Dermis blood vessel endothelial cell (primary cell): ENCODE measurements around the gene SSR4. TPM values are rescaled to one million over a fixed set of nuclear protein-coding genes. Genes with fewer than 3 reads are reported as not detected.
A peak's percentile ranks its signal among the peaks of the same experiment; 100 is the strongest.

Source experiments
- DNase-seq: peaks from one replicate; pipeline ENCODE4 v3.0.0; 2010
- total RNA-seq: library from RNA; depleted of rRNA; stranded (reverse); fragments of >200 nt; gene quantifications from 2 replicates; pipeline ENCODE4 v1.2.3, GENCODE V29; 2014

Gene SSR4
- total RNA-seq, 1 donor from 2014 or later, result 143 TPM

- peak; percentile 15 for DNase-seq
Measured at GRCh38 chrX:153782313-153782712, 12.2 kb upstream of the SSR4 start.

GRCh38 chrX:153782871-153783270 is 11.6 kb upstream of the SSR4 start:
- DNase-seq, result no peak

DNA sequence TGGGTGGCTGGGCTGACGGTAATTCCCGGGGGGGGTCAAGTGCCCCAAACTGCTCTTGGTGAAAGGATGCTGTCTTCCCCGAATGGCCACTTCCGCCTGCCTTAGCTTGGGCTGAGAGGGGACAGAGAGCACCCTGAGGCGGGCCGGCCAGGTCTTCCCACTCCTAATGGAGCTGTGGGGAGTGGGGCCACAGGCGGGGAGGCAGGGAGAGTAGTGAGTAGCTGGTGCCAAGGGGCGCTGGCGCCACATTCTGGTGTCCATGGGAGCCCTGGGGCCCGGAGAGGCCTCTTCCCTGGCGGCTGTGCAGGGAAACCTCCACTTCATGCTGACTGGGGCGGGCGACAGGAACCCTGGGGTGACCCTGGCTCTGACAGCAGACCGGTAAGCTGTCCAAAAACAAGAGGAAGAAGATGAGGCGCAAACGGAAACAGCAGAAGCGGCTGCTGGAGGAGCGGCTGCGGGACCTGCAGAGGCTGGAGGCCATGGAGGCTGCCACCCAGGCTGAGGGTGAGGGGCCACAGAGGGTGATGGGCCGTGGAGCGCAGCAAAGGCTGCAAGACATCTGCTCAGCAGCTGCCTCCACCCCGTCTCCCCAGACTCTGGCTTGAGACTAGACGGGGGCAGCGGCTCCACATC is 11.0 kb upstream of the SSR4 start:
- DNase-seq, result no peak

- no peak for DNase-seq
Measured at GRCh38 chrX:153784325-153784967, 10.0 kb upstream of the SSR4 start.

DNA sequence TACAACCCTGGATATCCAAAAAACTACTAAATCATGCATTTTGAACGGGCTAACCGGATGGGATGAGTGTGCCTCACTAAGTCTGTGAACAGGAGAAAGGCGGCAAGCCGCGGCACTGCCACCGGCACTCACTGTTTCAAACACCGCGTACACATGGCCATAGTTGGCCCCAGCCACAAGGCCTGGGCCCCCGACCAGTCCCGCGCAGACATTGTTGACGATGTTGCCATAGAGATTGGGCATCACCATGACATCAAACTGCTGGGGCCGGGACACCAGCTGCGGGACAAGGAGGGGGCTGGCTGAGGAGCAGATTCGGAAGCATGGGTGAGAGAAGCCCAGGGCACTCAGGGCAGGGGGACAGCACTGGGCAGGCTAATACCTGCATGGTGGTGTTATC is 7.8 kb upstream of the SSR4 start:
- DNase-seq, result no peak

DNA sequence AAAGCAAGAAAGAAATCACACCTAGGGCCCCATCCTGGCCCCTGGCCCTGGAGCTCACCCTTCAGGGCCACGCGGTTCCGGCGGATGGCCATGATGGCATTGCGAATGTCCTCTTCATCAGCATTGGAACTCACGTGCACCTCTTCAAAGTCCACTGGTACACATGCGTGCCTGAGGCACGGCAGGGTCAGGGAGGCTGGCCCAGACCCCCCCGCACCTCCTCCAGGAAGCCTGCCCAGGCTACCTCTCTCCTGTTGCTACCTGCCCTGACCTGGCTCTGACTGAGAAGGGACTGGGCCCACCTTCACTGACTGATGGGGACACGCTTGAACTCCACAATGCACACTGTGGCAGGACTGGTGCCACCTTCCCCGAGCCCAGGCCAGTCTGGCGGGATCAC is 4.8 kb upstream of the SSR4 start:
- DNase-seq, result no peak

DNA sequence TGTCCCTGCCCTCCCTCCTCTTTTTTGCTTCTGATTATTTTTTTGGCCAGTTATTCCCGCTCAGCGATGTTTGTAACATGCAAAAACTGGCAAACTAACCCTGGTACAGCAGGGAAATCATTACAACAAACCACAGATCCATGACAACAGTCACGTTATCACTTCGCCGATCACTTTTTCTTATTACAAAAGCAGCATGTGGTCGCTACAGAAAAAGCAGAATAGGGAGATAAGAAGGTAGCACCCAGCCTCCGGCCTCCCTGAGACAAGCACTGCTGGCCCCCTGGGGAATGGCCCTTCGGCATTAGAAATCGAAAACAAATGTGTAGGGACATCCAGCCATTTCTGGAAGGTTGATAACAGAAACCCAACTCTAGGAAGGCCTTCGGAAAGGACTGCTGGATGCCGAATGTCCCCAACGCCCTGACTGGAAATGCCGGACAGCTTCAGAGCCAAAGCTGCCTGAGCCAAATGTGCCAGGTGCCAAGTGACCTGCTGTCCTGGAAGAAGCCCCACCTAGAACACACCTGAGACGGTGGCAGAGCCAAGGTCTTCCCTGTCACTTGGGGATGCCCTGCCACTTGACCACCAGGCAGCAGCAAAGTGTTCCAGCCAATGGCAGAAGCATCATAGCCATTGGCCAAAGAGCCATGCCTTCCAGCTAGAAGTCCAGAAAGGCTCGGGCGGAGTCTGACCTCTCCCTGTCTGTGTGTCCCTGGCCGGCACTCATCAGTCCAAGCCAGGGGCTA is 3.2 kb upstream of the SSR4 start:
- no peak for DNase-seq

GRCh38 chrX:153792368-153792767 is 2.1 kb upstream of the SSR4 start:
- DNase-seq, result no peak

- DNase-seq, result peak; percentile 16
Measured at GRCh38 chrX:153793291-153793690, 1.2 kb upstream of the SSR4 start.

DNA sequence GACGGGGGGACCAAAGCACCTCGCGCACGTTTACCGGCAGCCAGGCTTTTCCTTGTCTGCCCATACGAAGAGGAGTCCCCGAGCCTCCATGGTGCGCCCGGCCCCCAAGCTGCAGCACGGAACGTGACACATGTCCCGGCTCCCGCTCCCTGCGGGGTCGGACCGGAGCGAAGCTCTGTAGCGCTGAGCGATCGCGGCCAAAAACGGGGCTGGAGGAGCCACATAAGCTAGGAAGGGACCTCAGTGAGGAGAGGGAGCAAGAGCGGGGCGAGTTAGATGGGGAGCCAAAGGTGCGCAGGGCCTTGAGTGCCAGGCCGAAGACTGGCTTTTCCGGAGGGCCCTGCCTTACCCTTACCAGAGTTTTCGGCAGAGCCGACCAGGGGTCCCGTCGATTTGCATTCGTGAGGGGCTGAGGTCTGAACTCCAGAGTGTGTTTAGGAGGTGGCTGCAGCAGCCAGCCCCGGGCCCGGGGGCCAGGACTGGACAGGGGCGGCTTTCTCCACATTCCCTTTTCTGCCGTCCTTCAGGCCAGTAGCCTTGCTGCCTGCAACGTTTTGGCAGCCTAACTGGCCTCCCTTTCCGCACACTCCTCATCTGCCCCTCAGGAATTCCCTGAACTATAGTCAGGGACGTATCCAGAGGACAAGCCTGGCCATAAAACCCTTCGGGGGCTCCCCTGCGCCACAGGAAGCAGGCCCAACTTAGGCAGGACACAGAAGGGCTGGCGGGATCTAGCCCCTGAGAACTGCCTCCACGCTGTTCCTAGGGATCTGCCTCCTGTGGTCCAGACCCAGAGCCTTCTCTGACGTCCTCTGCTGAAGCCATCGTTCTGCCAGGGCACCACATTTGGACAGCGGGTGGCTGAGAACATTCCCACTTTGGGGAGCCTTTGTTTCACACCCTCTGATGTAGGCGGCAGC is 689 bp downstream of the SSR4 start:
- peak; percentile 17 for DNase-seq

DNA sequence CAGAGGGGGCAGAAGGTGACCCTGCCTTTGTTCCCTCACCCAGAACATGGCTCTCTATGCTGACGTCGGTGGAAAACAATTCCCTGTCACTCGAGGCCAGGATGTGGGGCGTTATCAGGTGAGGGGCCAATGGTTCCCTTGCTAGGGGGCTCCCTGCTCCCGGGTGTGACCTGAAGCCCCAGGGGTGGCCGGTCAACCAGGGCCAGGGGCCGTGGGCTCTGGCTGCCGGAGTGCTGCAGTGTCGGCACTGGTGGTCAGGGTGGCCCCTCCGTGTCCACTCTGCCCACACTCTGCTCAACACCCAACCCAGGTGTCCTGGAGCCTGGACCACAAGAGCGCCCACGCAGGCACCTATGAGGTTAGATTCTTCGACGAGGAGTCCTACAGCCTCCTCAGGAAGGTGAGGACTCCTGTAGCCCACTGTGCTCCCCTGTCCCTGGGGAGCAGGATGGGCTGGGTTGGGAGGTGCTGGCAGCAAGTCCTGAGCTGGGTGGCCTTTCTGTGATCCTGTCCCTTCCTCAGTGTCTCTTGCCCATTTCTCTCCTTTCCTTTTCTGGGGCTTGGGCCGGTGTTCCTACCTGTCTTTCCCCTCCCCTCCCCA is 3.0 kb downstream of the SSR4 start:
- no peak for DNase-seq

GRCh38 chrX:153799326-153799725 is 4.9 kb downstream of the SSR4 start:
- no peak for DNase-seq

- no peak for DNase-seq
Measured at GRCh38 chrX:153800177-153800722, 5.8 kb downstream of the SSR4 start.

DNA sequence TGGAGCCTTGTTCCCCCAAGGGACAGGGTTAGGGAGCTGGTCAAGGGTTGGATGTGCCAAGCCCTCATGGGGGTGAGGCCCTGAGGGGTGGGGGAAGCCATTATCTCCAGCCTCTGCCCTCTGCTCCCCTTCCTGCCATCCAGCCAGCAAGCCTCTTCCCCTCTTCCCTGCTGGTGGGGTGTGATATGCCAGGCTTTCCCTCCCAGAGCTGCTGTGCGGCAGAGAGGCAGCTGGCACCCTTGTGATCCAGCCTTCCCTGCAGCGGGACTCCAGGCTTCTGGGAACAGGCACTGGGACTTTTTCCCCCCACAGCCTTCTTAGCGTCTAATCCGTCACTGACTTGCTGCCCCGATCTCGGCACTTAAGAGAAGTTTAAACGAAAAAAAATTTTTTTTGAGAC is 6.3 kb downstream of the SSR4 start:
- DNase-seq, result no peak

DNA sequence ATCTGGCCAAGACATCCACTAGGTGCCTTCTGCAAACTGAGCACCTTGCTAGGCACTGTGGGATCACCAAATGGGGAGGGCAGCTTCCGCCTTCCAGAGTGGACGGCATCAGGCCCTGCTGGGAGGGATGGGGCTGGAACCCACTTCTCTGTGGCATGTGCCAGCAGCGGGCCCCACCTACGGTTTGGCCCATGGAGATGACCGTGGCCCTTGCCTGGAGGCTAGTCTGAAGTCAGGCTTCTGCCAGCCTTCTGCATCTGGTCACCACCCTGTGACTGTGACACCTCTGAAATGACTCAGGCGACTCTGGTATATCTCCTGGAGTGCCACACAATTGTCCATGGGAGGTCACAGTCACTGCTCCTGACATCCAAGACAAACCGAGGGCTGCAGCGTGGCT is 7.2 kb downstream of the SSR4 start:
- DNase-seq, result no peak

DNA sequence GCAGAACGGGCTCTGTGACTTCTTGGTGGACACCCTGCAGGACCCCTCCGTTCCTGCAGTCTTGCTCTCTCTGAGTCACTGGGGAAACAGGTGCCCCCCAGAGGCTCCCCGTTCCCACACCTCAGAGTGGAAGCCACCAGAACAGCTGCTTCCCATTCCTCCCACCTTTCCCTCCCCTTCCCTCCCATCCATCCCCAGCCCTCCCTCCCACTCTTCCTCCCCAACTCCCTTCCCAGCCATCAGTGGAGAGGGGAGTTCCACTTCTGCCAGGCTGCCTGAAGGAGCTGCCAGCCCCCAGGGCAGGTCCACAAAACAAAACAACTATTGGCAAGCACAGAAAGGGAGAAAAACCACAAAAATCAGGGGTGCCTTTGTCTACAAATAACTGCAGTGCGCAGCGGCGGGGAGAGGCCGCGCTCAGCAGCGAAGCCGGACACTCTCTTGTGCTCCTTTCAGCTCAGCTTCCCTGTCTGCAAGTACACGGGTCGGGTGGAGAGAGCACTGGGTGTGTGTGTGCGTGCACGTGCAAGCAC is 8.1 kb downstream of the SSR4 start:
- no peak for DNase-seq

DNA sequence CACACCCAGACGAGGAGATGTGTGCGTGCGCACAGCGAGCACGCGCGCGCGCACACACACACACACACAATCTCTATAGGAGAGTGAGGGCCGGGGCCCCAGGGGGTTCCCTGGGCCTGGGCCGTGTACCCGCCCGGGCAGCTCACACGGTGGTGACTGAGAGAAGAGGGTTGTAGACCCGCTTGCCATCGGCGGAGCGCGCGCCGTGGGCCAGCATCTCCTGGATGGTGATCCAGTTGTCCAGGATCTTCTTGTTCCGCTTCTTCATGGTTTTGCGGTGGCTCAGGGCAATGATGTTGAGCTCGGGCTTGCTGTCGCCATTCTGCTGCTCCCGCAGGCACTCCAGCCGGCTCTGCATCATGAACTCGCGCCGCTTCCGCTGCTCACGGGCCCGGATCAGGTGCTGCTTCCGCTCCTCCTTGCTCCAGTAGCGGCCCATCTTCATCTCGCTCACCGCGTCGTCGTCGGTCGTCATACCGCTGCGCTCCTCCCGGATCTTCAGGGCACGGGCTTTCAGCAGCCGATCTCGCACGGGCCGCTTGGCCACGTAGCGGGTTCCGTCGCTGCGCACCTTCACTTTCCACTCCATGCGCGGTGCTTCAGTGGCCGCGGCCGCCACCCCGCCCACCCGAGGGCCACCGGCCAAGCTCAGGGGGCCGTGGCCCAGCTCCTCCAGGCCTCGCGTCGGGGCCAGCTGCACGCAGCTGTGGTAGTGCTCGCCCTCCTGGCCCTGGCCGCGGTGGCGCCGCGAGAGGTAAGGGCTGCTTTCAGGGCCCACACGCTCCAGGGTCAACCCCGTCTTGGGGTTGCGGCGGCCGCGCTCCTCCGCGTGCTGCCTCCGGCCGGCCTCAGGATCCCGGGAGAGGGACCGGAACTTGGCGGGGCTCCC is 9.0 kb downstream of the SSR4 start:
- no peak for DNase-seq

- no peak for DNase-seq
Measured at GRCh38 chrX:153804100-153804595, 9.7 kb downstream of the SSR4 start.

- DNase-seq, result no peak
Measured at GRCh38 chrX:153804621-153805020, 10.2 kb downstream of the SSR4 start.

- DNase-seq, result no peak
Measured at GRCh38 chrX:153805436-153805835, 11.0 kb downstream of the SSR4 start.
